ENCODE measurements around the gene PRKN. TPM values are rescaled to one million over a fixed set of nuclear protein-coding genes. Genes with fewer than 3 reads are reported as not detected.
A peak's percentile ranks its signal among the peaks of the same experiment; 100 is the strongest.
"Not testable (repeated sequence)": the region's sequence is repeated elsewhere in the genome, so short reads cannot be mapped to it uniquely, and the experiment has no call there.

The PRKN gene
- total RNA-seq, 2 donors from 2014 or later: 8.3 to 8.4 TPM

DNA sequence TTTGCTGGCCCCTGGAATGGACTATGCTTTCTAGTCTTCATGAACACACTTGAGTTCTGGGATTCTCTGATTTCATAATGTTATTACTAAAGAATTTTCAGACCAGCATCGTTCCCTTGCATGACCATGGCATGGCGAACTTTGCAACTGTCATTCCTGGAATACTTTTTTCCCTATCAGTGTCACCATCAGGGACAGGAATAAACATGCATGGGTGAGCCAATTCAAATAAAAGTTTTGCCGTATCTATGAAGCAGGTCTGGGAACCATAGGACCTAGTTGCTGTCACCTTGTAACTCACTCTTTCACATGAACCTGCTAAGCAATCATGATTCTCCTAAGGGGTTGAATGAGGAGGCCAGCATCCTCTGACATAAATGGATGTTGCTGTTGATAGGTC is 1385.5 kb downstream of the PRKN start:
- H3K4me1 Mint-ChIP-seq: no peaks in the 10 kb centered on the region
- H3K4me3 Mint-ChIP-seq: no peak overlapping the region
- H3K27me3 Mint-ChIP-seq: peaks cover 16% of the 10 kb centered on the region
- no peak for ATAC-seq
- no peak overlapping the region for H3K27ac Mint-ChIP-seq
- no peaks in the 10 kb centered on the region for H3K9me3 ChIP-seq (ENCODE audit: control insufficient read depth, low read length, poor library complexity, severe bottlenecking)
- DNase-seq: no peak
- H3K36me3 Mint-ChIP-seq (ENCODE audit: low read depth): no peaks in the 10 kb centered on the region

DNA sequence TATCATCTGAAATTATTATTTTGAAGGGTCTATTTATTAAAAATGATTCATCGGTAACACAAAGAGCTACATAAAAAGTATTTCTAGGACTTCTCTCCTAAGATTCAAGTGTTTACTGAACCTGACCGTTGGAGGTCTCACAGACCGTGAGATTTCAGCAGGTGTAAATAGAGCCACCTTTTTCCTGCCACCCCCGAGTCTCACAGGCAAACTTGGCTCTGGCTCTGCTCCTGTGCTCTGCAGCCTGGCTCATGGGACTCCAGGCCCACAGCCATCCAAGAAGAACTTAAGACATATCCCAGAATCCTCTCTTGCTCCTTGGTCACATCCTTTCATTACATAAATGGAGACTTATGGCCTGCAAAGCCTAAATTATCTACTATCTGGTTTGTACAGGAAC is 1385.9 kb downstream of the PRKN start:
- ATAC-seq: no peak
- H3K4me3 Mint-ChIP-seq: no peak overlapping the region
- no peaks in the 10 kb centered on the region for H3K9me3 ChIP-seq (ENCODE audit: control insufficient read depth, low read length, poor library complexity, severe bottlenecking)
- H3K27me3 Mint-ChIP-seq: peaks cover 16% of the 10 kb centered on the region
- H3K4me1 Mint-ChIP-seq: no peaks in the 10 kb centered on the region
- DNase-seq: no peak
- H3K36me3 Mint-ChIP-seq (ENCODE audit: low read depth): no peaks in the 10 kb centered on the region
- no peak overlapping the region for H3K27ac Mint-ChIP-seq

DNA sequence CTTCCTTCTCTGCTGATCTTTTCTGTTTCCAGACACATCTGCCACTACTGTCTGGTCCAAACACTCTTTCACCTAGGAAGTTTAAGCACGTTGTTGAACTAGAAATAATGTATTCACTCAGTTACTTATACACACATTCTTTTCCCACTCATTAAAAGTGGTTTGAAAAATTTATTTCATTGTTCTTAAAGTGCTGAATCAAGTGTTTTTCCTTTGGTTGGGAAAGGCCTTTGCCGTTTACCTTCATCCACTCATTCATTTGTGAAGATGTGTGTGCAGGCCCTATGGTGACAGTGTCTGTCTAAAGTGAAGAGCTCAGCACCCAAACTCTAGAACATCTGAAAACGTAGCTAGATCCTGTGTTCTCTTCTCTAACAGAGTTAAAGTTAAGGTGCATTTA is 1389.6 kb downstream of the PRKN start:
- DNase-seq: no peak
- H3K4me3 Mint-ChIP-seq: no peak overlapping the region
- H3K9me3 ChIP-seq (ENCODE audit: control insufficient read depth, low read length, poor library complexity, severe bottlenecking): no peaks in the 10 kb centered on the region
- H3K27ac Mint-ChIP-seq: no peak overlapping the region
- H3K27me3 Mint-ChIP-seq: peaks cover 12% of the 10 kb centered on the region
- no peak for ATAC-seq
- no peaks in the 10 kb centered on the region for H3K36me3 Mint-ChIP-seq (ENCODE audit: low read depth)
- no peaks in the 10 kb centered on the region for H3K4me1 Mint-ChIP-seq

- no peaks in the 10 kb centered on the region for H3K9me3 ChIP-seq (ENCODE audit: control insufficient read depth, low read length, poor library complexity, severe bottlenecking)
- ATAC-seq (no peak), DNase-seq (no peak)
- Mint-ChIP-seq H3K4me1 (no peaks in the 10 kb centered on the region), H3K36me3 (ENCODE audit: low read depth) (no peaks in the 10 kb centered on the region), H3K4me3 (no peak overlapping the region), H3K27ac (no peak overlapping the region), H3K27me3 (peaks cover 6% of the 10 kb centered on the region)
These were observed 1391.1 kb downstream of the PRKN start for GRCh38 chr6:161336479-161336878.

DNA sequence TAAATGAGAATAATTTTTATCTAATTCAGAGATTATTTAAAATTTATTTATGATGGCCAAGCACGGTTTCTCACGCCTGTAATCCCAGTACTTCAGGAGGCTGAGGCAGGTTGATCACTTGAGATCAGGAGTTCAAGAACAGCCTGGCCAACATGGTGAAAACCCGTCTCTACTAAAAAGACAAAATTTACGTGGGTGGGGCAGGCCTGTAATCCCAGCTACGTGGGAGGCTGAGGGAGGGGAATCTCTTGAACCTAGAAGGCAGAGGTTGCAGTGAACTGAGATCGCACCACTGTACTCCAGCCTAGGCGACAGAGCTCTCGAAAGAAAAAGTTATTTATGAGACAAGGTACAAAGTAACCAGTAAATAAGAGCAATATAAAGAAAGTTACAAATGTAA is 1394.2 kb downstream of the PRKN start:
- Mint-ChIP-seq H3K27ac (no peak overlapping the region), H3K4me1 (no peaks in the 10 kb centered on the region), H3K36me3 (ENCODE audit: low read depth) (no peaks in the 10 kb centered on the region), H3K27me3 (no peaks in the 10 kb centered on the region), H3K4me3 (no peak overlapping the region)
- no peaks in the 10 kb centered on the region for H3K9me3 ChIP-seq (ENCODE audit: control insufficient read depth, low read length, poor library complexity, severe bottlenecking)
- DNase-seq (no peak), ATAC-seq (no peak)

DNA sequence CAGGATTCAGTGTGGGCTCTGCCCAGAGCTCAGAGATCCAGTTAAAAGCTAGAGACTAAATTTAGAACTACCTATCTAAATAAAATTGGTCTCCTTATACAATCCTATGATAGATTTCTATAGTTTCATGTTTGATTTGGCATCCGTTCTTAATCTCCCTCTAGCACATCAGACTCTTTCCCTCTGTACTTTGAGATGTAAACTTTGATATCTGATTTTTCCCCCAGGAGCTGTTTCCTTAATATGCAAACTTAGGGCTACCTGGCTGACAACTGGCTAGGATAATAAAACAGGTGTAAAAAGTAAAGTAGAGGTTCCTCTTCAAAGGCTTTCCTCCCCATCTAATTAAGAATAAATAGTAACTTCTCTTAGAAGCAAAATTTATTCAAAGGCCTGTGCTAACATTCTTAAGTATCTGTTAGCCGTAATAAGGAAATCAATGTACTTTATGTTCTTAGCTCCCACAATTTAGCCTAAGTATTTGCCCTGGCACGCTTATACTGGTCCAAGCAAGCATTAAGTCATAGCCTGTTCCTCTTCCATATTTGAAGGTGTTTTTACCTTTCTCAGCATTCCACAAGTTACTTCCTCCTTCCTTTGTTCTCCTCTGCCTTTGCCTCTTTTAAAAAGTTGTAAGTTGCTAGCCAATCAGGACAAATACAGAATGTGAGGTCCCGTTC is 1396.0 kb downstream of the PRKN start:
- H3K4me3 Mint-ChIP-seq; H3K27me3 Mint-ChIP-seq; H3K9me3 ChIP-seq (ENCODE audit: control insufficient read depth, low read length, poor library complexity, severe bottlenecking); ATAC-seq; DNase-seq; H3K4me1 Mint-ChIP-seq; H3K36me3 Mint-ChIP-seq (ENCODE audit: low read depth): not testable (repeated sequence)
- H3K27ac Mint-ChIP-seq: peak overlapping the region; percentile 41

DNA sequence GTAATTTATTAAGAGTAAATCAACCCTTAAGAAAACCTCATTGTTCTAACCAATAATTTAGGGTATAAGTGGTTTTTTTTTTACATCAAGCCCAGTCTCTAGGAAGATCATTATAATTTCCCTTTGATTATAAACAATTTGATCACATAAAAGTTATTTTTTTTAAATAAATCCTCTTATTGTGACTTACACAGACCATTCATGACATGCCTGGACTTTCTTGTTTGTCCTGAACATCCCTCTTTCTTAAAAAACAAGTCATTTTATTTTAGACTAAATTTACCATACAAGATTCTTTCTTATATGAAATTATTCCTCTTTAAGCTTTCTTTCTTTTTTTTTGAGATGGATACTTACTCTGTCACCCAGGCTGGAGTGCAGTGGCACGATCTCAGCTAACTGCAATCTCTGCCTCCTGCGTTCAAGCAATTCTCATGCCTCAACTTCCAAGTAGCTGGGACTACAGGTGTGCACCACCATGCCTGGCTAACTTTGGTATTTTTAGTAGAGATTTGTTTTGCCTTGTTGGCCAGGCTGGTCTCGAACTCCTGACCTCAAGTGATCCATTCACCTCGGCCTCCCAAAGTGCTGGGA is 1400.1 kb downstream of the PRKN start:
- Mint-ChIP-seq H3K27ac (no peak overlapping the region), H3K4me1 (no peaks in the 10 kb centered on the region), H3K36me3 (ENCODE audit: low read depth) (no peaks in the 10 kb centered on the region), H3K27me3 (no peaks in the 10 kb centered on the region), H3K4me3 (no peak overlapping the region)
- DNase-seq (no peak), ATAC-seq (no peak)
- peaks cover 3% of the 10 kb centered on the region for H3K9me3 ChIP-seq (ENCODE audit: control insufficient read depth, low read length, poor library complexity, severe bottlenecking)

- no peaks in the 10 kb centered on the region for H3K9me3 ChIP-seq (ENCODE audit: control insufficient read depth, low read length, poor library complexity, severe bottlenecking)
- H3K4me1 Mint-ChIP-seq: peaks cover 2% of the 10 kb centered on the region
- H3K27me3 Mint-ChIP-seq: peaks cover 15% of the 10 kb centered on the region
- no peaks in the 10 kb centered on the region for H3K36me3 Mint-ChIP-seq (ENCODE audit: low read depth)
- DNase-seq (no peak), ATAC-seq (no peak)
- H3K27ac Mint-ChIP-seq: no peak overlapping the region
- no peak overlapping the region for H3K4me3 Mint-ChIP-seq
These were observed 1408.3 kb downstream of the PRKN start for GRCh38 chr6:161319231-161319630.

- Mint-ChIP-seq H3K27me3 (peaks cover 15% of the 10 kb centered on the region), H3K36me3 (ENCODE audit: low read depth) (no peaks in the 10 kb centered on the region), H3K4me1 (peaks cover 2% of the 10 kb centered on the region), H3K27ac (no peak overlapping the region), H3K4me3 (no peak overlapping the region)
- no peaks in the 10 kb centered on the region for H3K9me3 ChIP-seq (ENCODE audit: control insufficient read depth, low read length, poor library complexity, severe bottlenecking)
- no peak for DNase-seq
- no peak for ATAC-seq
These were observed 1409.1 kb downstream of the PRKN start for GRCh38 chr6:161318456-161318855.

GRCh38 chr6:161316531-161316930 is 1411.0 kb downstream of the PRKN start:
- no peaks in the 10 kb centered on the region for H3K9me3 ChIP-seq (ENCODE audit: control insufficient read depth, low read length, poor library complexity, severe bottlenecking)
- no peak for DNase-seq
- H3K27me3 Mint-ChIP-seq: peaks cover 26% of the 10 kb centered on the region
- H3K36me3 Mint-ChIP-seq (ENCODE audit: low read depth): no peaks in the 10 kb centered on the region
- H3K4me3 Mint-ChIP-seq: no peak overlapping the region
- H3K27ac Mint-ChIP-seq: no peak overlapping the region
- H3K4me1 Mint-ChIP-seq: peaks cover 2% of the 10 kb centered on the region
- no peak for ATAC-seq

GRCh38 chr6:161315246-161315917 is 1412.2 kb downstream of the PRKN start:
- H3K9me3 ChIP-seq (ENCODE audit: control insufficient read depth, low read length, poor library complexity, severe bottlenecking); H3K4me1 Mint-ChIP-seq; ATAC-seq; H3K27ac Mint-ChIP-seq; H3K4me3 Mint-ChIP-seq; H3K36me3 Mint-ChIP-seq (ENCODE audit: low read depth); DNase-seq: not testable (repeated sequence)
- peaks cover 29% of the 10 kb centered on the region for H3K27me3 Mint-ChIP-seq

GRCh38 chr6:161314541-161315245 is 1412.9 kb downstream of the PRKN start:
- H3K36me3 Mint-ChIP-seq (ENCODE audit: low read depth): not testable (repeated sequence)

GRCh38 chr6:161313940-161314509 is 1413.5 kb downstream of the PRKN start:
- Mint-ChIP-seq H3K36me3 (ENCODE audit: low read depth) (no peaks in the 10 kb centered on the region), H3K4me3 (no peak overlapping the region), H3K27ac (no peak overlapping the region), H3K4me1 (peaks cover 4% of the 10 kb centered on the region), H3K27me3 (peaks cover 24% of the 10 kb centered on the region)
- ATAC-seq (no peak), DNase-seq (no peak)
- no peaks in the 10 kb centered on the region for H3K9me3 ChIP-seq (ENCODE audit: control insufficient read depth, low read length, poor library complexity, severe bottlenecking)

More at GRCh38 chr6:161314541-161315245, 1412.9 kb downstream of the PRKN start:
- not testable (repeated sequence) for DNase-seq; H3K9me3 ChIP-seq (ENCODE audit: control insufficient read depth, low read length, poor library complexity, severe bottlenecking); H3K4me3 Mint-ChIP-seq; H3K4me1 Mint-ChIP-seq; H3K27ac Mint-ChIP-seq; ATAC-seq
- peaks cover 29% of the 10 kb centered on the region for H3K27me3 Mint-ChIP-seq

All from T-helper 17 cell (primary cell).